Embryonic facial prominence (tissue), 1 donor: ENCODE measurements around the gene SRCAP.
A peak's percentile ranks its signal among the peaks of the same experiment; 100 is the strongest.
"Not testable (repeated sequence)": the region's sequence is repeated elsewhere in the genome, so short reads cannot be mapped to it uniquely, and the experiment has no call there.

ENCODE experiments used
- DNase-seq: peaks from one replicate; pipeline ENCODE4 v3.0.0-alpha.2; 2016; ENCODE audit errors: extremely low spot score

The SRCAP gene

DNA sequence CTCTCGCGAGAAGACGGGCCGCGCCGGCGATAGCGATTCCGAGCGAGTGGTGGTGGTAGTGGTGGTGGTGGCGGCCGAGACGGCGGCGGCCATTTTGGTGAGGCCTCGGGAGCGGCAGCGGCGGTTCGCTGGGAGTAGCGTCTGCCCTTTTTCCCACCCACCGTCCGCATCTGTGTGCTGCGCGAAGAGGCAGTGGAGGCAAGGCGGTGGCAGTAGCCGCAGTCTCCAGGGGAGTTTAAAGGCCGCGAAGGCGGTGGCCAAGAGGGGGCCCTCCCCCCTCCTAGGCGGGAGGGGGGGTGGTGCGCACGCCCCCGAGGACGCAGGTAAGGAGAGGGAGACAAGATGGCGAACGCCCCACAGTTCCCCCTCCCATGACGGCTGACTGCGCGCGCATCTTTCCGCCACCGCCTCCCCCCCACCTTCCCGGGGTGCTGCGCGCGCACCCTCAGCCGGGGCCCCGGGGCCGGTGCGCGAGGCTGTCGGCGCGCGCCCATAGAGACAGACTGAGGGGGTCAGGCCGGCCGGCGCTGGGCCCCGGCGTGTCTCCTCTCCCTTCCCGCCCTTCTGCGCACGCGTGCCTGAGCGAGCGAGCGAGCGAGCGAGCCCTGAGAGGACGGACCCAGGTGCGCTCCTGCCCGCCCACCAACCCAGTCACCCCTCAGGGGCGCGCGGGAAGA, 694 bp upstream of the SRCAP start:
- peak; percentile 90 for DNase-seq

DNA sequence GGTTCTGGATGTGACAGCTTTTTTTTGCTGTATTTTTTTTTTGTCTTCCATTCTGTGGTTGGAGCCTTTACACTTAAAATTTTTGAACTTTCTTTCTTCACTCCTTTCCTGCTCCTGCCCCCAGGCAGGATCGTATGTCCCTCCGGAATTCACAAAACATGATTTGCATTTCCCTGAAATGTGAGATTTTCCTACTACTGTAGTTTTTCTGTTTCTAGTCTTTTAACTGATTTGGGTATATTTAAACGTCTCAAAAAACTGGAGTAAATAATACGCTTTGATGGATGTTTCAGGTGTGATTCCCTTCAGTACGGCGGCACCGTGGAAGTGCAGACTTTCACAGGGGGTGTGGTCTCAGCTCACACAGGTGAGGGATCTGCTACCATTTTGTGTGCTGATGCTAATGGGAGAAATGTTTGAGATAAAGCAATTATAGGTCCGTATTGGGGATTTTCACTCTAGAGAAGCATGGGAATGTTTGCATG, 686 bp downstream of the SRCAP start:
- DNase-seq = no peak

DNA sequence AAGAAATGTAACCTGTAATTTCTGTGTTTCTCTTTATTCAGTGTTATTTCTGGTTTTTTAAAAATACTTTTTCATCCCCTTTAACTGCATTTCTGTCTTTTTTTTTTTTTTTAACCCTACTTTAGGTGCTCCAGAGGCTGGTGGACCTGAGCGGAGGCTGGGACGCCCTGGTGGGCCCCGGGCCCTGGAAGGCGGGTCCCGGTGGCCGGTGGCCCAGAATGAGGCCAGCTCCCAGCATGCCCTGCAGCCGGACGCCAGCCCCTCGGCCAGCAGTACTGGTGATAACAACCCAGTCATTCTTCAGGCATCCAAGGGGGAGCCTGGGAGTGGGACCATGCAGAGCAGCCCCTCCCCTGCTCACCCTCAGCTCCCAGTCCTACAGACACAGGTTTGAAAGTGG, 1.5 kb downstream of the SRCAP start:
- DNase-seq = no peak

DNA sequence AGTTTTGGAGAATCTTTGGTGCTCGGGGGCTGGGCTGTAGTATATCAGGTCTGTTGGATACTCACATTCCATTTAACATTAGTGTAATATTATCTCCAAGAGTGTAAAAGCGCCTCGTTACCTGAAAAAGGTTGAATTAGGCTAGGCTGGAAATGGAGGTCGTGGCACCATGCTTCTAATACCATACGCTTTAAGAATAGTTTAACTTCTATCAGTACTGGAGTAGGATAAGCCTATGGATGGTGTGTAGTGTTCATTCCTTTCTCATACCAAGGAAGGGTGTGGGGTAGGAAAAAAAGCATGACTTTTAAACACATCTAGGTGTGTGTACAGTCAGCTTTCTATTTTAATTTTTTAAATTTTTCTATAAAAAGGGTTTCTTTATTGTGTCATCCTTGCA, 2.0 kb downstream of the SRCAP start:
- DNase-seq = no peak

- not testable (repeated sequence) for DNase-seq
These were observed 4.1 kb downstream of the SRCAP start for GRCh38 chr16:30703071-30703470.

DNA sequence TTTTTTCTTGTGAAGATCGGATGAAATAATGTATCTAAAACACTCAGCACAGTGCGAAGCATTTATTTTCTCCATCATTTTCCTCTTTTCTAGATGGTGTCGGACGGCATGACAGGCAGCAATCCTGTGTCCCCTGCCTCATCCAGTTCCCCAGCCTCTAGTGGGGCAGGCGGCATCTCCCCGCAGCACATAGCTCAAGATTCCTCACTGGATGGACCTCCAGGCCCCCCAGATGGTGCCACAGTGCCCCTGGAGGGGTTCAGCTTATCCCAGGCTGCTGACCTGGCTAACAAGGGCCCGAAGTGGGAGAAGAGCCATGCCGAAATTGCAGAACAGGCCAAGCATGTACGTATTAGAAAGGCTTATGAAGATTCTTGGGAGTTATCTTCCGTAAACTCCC, 5.0 kb downstream of the SRCAP start:
- no peak for DNase-seq

DNA sequence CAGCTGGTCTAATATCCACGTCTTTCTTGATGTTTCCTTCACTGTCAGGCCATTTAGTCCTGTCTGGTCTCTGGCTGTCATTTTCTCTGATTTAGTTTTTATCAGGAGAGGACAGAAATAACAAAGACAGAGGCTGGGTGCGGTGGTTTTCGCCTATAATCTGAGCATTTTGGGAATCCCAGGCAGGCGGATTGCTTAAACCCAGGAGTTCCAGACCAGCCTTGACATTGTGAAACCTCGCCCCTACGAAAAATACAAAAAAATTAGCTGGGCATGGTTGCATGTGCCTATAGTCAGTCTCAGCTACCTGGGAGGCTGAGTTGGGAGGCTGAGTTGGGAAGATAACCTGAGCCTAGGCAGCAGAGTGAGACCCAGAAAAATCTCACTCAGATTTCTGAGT, 7.1 kb downstream of the SRCAP start:
- DNase-seq = no peak

DNA sequence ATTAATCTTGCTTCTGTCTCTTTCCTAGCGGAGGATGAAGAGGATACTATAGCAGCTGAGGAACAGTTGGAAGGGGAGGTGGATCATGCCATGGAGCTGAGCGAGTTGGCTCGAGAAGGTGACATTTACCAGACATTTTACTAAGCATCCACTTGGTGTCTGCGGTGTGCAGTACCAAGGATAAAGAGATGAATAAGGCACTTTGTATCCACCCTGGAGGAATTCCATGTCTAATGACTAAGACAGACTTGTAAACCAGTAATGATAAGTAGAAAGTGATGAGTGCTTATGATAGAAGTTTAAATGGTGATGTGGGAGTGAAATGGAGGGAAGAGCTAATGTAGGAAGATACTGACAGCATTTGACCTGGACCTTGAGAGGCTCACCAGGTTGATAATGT, 12.0 kb downstream of the SRCAP start:
- DNase-seq = no peak

DNA sequence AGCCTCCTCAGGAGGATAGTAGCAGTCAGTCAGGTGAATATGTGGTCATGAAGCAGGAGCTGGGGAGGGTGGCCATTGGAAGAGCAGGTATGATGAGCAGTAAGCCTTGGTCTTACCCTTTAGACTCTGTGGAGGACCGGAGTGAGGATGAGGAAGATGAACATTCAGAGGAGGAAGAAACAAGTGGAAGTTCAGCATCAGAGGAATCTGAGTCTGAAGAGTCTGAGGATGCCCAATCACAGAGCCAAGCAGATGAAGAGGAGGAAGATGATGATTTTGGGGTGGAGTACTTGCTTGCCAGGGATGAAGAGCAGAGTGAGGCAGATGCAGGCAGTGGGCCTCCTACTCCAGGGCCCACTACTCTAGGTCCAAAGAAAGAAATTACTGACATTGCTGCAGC, 12.7 kb downstream of the SRCAP start:
- DNase-seq = no peak

DNA sequence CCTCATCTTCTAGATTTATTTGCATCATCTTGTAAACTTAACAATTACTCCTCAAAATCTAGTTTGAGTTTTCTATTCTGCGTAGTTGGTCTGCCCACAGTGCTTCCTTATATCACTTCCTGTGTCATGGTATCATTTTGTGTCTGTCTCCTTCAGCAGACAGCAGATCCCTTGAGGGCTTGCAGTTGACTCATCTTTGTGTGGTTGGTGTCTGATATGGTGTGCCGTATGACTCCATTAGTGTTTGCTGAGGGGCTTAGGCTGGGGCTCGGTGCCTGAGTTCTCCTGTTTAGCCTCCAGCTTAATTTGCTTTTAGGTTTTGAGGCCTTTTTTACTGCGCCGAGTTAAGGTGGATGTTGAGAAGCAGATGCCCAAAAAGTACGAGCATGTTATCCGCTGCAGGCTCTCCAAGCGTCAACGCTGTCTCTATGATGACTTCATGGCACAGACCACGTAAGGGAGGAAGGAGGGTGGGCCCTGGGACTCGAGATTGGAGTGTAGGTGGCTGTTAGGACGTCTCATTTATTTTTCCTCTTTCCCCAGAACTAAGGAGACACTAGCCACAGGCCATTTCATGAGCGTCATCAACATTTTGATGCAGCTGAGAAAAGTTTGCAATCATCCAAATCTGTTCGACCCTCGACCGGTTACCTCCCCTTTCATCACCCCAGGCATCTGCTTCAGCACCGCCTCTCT, 16.9 kb downstream of the SRCAP start:
- no peak for DNase-seq

DNA sequence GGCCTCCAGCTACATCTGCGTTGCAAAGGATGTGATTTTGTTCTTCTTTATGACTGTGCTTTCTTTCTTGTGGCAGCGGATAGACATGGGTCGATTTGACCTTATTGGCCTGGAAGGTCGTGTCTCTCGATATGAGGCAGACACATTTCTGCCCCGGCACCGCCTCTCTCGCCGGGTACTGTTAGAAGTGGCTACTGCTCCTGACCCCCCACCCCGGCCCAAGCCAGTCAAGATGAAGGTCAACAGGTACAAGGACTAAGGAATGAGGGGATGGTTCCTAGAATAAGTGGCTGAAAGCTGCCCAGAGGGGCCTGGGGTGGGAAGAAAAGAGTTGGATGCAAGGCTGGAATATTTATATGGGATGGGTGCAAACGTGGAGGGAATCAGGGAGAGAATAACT, 21.1 kb downstream of the SRCAP start:
- DNase-seq = no peak

DNA sequence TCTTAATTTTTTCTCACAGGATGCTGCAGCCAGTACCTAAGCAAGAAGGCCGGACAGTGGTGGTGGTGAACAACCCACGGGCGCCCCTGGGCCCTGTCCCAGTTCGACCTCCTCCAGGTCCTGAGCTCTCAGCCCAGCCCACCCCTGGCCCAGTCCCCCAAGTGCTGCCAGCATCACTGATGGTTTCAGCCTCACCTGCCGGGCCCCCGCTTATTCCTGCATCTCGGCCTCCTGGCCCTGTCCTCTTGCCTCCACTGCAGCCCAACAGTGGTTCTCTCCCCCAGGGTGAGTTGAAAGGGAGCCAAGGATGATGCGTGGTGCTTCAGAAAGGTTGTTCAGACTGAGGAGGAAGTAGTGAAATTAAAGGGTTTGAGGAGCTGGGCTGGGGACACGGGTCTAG, 21.7 kb downstream of the SRCAP start:
- DNase-seq = no peak

DNA sequence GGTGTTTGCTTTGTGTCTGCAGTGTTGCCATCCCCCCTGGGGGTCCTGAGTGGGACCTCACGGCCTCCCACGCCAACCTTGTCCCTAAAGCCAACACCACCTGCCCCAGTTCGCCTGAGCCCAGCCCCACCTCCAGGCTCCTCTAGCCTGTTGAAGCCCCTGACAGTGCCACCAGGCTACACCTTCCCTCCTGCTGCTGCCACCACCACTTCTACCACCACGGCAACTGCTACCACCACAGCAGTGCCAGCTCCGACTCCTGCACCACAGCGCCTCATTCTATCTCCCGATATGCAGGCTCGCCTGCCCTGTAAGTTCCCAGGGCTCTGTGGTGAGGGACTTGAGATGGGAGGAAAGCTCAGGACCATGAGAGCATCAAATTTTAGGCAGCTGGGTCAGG, 22.2 kb downstream of the SRCAP start:
- no peak for DNase-seq

DNA sequence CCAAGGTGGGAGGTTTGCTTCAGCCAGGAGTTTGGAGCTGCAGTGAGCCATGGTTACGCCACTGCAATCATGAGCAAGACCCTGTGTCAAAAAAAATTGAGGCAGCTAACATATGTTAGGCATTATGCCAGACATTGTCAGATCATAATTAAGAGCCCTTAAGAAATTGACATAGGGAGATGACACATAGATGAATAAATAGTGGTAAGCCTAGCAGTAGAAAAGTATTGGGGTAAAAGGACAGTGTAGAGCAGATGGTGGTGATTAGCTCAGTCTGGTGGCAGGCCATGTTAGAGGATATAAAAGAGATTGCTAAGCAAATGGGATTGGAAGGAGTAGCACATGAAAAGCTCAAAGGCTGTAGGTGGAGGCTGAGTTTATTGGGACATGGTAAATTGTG, 22.6 kb downstream of the SRCAP start:
- no peak for DNase-seq

DNA sequence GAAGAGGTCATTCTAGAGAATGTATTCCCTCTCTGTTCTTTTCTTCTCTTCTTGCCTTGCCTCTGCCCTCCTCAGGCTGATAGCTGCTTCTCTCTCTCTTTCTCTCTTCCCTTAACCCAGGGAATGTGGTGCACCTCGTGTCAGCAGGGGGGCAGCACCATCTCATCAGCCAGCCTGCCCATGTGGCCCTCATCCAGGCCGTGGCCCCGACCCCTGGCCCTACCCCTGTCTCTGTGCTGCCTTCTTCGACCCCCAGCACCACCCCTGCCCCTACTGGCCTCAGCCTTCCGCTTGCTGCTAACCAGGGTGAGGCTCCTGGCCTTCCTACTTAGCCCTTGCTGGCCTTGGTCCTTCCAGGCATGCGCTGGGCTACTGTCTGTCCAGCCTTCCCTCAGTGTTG, 23.5 kb downstream of the SRCAP start:
- DNase-seq = no peak

GRCh38 chr16:30722916-30723315, 23.9 kb downstream of the SRCAP start:
- DNase-seq = no peak

DNA sequence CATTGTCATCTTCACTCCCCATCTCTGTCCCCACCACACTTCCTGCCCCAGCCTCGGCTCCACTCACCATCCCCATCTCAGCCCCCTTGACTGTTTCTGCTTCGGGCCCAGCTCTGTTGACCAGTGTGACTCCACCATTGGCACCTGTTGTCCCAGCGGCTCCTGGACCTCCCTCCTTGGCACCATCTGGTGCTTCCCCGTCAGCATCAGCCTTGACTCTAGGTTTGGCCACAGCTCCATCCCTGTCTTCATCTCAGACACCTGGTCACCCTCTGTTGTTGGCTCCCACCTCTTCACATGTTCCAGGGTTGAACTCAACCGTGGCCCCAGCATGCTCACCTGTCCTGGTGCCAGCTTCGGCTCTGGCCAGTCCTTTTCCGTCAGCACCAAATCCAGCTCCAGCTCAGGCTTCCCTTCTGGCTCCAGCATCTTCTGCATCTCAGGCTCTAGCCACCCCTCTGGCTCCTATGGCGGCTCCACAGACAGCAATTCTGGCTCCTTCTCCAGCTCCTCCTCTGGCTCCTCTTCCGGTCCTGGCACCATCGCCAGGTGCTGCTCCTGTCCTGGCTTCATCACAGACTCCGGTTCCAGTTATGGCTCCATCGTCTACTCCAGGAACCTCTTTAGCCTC, 24.9 kb downstream of the SRCAP start:
- no peak for DNase-seq

DNA sequence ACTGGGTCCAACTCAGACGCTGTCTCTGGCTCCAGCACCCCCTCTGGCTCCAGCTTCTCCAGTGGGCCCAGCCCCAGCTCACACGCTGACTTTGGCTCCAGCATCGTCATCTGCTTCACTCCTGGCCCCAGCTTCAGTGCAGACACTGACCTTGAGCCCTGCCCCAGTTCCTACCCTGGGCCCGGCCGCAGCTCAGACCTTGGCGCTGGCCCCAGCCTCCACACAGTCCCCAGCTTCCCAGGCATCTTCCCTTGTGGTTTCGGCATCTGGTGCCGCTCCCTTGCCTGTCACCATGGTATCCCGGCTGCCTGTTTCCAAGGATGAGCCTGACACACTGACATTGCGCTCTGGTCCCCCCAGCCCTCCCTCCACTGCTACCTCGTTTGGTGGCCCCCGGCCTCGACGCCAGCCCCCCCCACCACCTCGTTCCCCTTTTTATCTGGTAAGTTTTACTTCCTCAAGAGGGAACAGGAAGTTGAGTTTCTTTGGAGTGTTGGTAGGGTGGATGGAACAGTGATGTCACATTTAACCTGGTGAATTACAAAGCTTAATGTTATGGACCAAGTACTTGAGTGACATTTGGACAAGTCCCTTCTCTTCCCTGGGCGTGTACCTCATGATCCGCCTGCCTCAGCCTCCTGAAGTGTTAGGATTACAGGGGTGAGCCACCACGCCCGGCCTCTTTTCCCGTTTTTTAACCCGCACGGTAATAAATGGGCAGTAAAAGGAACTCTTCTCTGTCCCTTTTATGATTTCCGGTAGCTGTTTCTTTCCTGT, 25.9 kb downstream of the SRCAP start:
- no peak for DNase-seq

- DNase-seq = no peak
These were observed 26.4 kb downstream of the SRCAP start for GRCh38 chr16:30725418-30725792.

GRCh38 chr16:30728321-30728720, 29.4 kb downstream of the SRCAP start:
- DNase-seq = no peak

DNA sequence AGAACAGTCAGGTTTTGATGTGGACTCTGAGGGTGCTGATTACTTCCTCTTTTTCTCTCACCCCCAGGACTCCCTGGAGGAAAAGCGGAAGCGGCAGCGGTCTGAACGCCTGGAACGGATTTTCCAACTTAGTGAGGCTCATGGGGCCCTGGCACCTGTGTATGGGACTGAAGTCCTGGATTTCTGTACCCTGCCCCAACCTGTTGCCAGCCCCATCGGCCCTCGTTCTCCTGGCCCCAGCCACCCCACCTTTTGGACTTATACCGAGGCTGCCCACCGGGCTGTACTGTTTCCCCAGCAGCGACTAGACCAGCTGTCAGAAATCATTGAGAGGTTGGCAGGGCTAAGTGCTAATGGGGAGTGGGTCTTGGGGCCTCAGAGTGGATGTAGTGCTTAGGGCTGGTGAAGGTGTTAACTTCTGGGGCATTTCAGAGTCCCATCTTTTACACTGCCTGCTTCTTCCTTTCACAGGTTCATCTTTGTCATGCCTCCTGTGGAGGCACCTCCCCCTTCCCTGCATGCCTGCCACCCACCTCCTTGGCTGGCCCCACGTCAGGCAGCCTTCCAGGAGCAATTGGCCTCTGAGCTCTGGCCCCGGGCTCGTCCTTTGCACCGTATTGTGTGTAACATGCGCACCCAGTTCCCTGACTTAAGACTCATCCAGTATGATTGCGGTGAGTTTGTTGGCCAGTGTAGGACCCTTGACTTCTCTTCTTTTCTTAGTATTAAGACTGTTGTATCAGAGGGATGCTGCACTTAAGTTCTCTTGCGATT, 30.1 kb downstream of the SRCAP start:
- DNase-seq = no peak

GRCh38 chr16:30731411-30731810, 32.4 kb downstream of the SRCAP start:
- no peak for DNase-seq
